Prostate gland (tissue), 2 donors: ENCODE results near the gene NRXN3. TPM values are rescaled to one million over a fixed set of nuclear protein-coding genes. Genes with fewer than 3 reads are reported as not detected.

ENCODE experiments used
- DNase-seq: peaks from one replicate; pipeline ENCODE4 v3.0.0-alpha.2; 2019; ENCODE audit warnings: low spot score
- H3K27ac ChIP-seq, 2 donors: fragments of 200-600 bp; sonication (generic); 2 replicates each; pipeline ENCODE4 v1.5.1; 2017 to 2019
- H3K27me3 ChIP-seq: fragments of 200-600 bp; sonication (generic); replicated peaks from 2 replicates; pipeline ENCODE4 v1.5.1; 2019; ENCODE audit not compliant: insufficient read depth
- H3K36me3 ChIP-seq, 2 donors: fragments of 200-600 bp; sonication (generic); 1 replicate in 1 of 2; 2 replicates in 1 of 2; pipeline versions ENCODE4 v1.5.1 to v1.8.1; 2017 to 2019
- H3K4me1 ChIP-seq: fragments of 200-600 bp; sonication (generic); replicated peaks from 2 replicates; pipeline ENCODE4 v1.5.1; 2019
- H3K4me3 ChIP-seq, 2 donors: fragments of 200-600 bp; sonication (generic); 2 replicates each; pipeline ENCODE4 v1.5.1; 2017 to 2019
- H3K9me3 ChIP-seq: fragments of 200-600 bp; sonication (generic); 2 replicates; pipeline ENCODE4 v1.5.1; 2017
- CTCF ChIP-seq, 4 experiments: fragments of 200-600 bp in 2 of 4; fragments of 450-650 bp in 2 of 4; sonication (generic) in 2 of 4; IDR thresholded peaks; 1 replicate in 3 of 4; 2 replicates in 1 of 4; pipeline ENCODE4 v1.5.1; 2016 to 2019; ENCODE audit warnings: antibody characterized with exemption in 4 of 4, mild to moderate bottlenecking in 2 of 4, moderate library complexity in 2 of 4
- POLR2A ChIP-seq: fragments of 450-650 bp; IDR thresholded peaks from one replicate; pipeline ENCODE4 v1.6.1; 2016; ENCODE audit warnings: antibody characterized with exemption, mild to moderate bottlenecking
- POLR2AphosphoS5 ChIP-seq: sonication (generic); formaldehyde crosslinking; IDR thresholded peaks from one replicate; pipeline ENCODE4 v1.6.1; 2017; ENCODE audit warnings: antibody characterized with exemption
- WGBS: methylation state at CpG from one replicate; pipeline ENCODE4 v1.1.5; 2018; 5-methylcytosine and 5-hydroxymethylcytosine counted together
- intact Hi-C: fragments of 100-400 bp; cut with DNase I; formaldehyde crosslinking; loops from one replicate; pipeline ENCODE4 v1.14.2; 2022
- total RNA-seq, 2 donors: library from RNA; depleted of rRNA; stranded (reverse); fragments of >200 nt; gene quantifications; one replicate each; pipeline ENCODE4 v1.1.0, GENCODE V29; 2016

The NRXN3 gene
- total RNA-seq, 2 donors from 2014 or later, result 6.6 to 8.2 TPM

DNA sequence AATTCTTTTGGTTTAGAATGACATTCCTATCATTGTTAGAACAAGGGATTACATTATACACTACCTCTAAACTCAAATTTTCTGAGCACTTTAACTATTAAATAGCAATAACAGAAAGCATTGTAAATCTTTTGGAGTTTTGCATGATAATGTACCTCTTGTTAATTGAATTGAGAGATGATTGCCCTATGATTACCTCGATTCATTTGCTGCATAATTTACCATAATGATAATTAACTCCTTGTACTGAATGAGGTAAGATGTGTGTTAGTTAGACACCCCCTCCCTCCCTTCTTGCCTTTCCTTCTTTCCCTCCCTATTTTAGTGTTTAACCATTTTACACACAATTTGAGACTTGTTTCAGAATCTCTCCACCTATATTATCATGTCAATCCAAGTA, 1572.0 kb downstream of the NRXN3 start:
- no peak overlapping the region for H3K4me3 ChIP-seq
- no peak overlapping the region for H3K27ac ChIP-seq
- no peak for DNase-seq
- WGBS, result 82% methylated on average over 1 of the region's 1 CpG
- H3K27me3 ChIP-seq, result no peaks in the 10 kb centered on the region
- intact Hi-C loops, result no loop called here
- no peaks in the 10 kb centered on the region for H3K4me1 ChIP-seq
- TF ChIP-seq POLR2AphosphoS5, result no peak
- TF ChIP-seq POLR2A, result no peak
- no peak for TF ChIP-seq CTCF (IDR thresholded peaks at IDR 0.05)
- H3K9me3 ChIP-seq, result no peaks in the 10 kb centered on the region
- no peaks in the 10 kb centered on the region for H3K36me3 ChIP-seq

- DNase-seq, result no peak
- Histone ChIP-seq H3K36me3 (no peaks in the 10 kb centered on the region), H3K4me3 (no peak overlapping the region), H3K4me1 (no peaks in the 10 kb centered on the region), H3K27me3 (no peaks in the 10 kb centered on the region), H3K9me3 (no peaks in the 10 kb centered on the region), H3K27ac (no peak overlapping the region)
- intact Hi-C loops, result no loop called here
- WGBS, result 85% methylated on average over 2 of the region's 2 CpGs
- TF ChIP-seq POLR2AphosphoS5, result no peak
- TF ChIP-seq CTCF (IDR thresholded peaks at IDR 0.05), result no peak
- no peak for TF ChIP-seq POLR2A
Measured at GRCh38 chr14:79745046-79745445, 1574.9 kb downstream of the NRXN3 start.

DNA sequence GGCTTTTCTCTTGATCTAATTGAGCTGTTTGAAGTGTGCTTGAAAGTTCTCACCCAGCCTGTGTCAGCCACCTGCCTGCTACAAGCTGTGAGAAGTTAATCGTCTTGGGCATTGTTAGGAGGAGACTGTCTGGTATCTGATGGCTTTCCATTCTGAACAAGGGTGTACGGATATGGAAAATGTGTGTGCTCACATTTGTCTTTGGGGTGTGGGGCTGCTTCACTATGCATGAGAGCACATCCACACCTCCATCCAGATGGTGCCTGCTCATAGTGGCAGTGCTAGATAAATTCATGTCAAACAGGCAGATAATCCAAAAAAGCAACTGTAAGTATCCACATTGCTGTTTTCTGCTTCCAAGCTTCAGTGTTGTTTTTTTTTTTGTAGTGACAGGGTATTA, 1578.9 kb downstream of the NRXN3 start:
- 64% methylated on average over 2 of the region's 2 CpGs for WGBS
- no peak for TF ChIP-seq POLR2AphosphoS5
- TF ChIP-seq CTCF (IDR thresholded peaks at IDR 0.05), result no peak
- no peak for TF ChIP-seq POLR2A
- Histone ChIP-seq H3K27ac (no peak overlapping the region), H3K9me3 (no peaks in the 10 kb centered on the region), H3K4me3 (no peak overlapping the region), H3K36me3 (no peaks in the 10 kb centered on the region), H3K4me1 (no peaks in the 10 kb centered on the region), H3K27me3 (no peaks in the 10 kb centered on the region)
- intact Hi-C loops, result no loop called here
- no peak for DNase-seq

- H3K27me3 ChIP-seq, result no peaks in the 10 kb centered on the region
- H3K36me3 ChIP-seq, result no peaks in the 10 kb centered on the region
- no peak for TF ChIP-seq CTCF (IDR thresholded peaks at IDR 0.05)
- TF ChIP-seq POLR2A, result no peak
- TF ChIP-seq POLR2AphosphoS5, result no peak
- no peak for DNase-seq
- intact Hi-C loops, result no loop called here
- H3K4me1 ChIP-seq, result no peaks in the 10 kb centered on the region
- no peaks in the 10 kb centered on the region for H3K9me3 ChIP-seq
- H3K4me3 ChIP-seq, result no peak overlapping the region
- H3K27ac ChIP-seq, result no peak overlapping the region
Measured at GRCh38 chr14:79758985-79759384, 1588.8 kb downstream of the NRXN3 start.

GRCh38 chr14:79764323-79764722, 1594.2 kb downstream of the NRXN3 start:
- intact Hi-C loops, result no loop called here
- Histone ChIP-seq H3K9me3 (no peaks in the 10 kb centered on the region), H3K27me3 (no peaks in the 10 kb centered on the region), H3K4me3 (no peak overlapping the region), H3K4me1 (no peaks in the 10 kb centered on the region), H3K27ac (no peak overlapping the region), H3K36me3 (no peaks in the 10 kb centered on the region)
- TF ChIP-seq CTCF (IDR thresholded peaks at IDR 0.05) (no peak), POLR2AphosphoS5 (no peak), POLR2A (no peak)
- WGBS, result 40% methylated on average over 3 of the region's 3 CpGs
- no peak for DNase-seq
